T-helper 2 cell (primary cell): ENCODE data around the gene HSD3B1.
"Not testable (repeated sequence)": the region's sequence is repeated elsewhere in the genome, so short reads cannot be mapped to it uniquely, and the experiment has no call there.

ENCODE experiments used
- DNase-seq, 5 experiments: peaks; one replicate each; pipeline versions ENCODE4 v3.0.0 to v3.0.0-alpha.2; 2012 to 2022

HSD3B1 gene

DNA sequence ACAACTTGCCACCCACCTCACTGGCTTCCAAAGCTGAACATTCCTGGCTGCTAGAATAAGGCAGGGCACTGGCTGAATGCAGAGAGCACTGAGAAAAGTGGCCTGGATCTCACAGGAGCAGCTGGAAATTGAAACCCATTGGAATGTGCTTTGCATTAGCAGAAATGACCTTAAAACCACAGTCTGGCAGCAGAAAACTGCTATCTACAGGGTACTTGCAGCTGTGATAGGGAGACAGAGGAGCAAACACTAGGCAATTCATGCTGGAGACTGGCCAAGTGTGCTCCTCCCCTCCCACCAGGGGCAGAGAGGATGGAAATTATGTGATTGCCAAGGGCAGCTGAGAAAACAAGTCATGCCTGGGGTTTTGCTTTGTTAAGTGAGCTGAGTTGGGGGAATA is 47.2 kb downstream of the HSD3B1 start:
- no peak for DNase-seq

- DNase-seq, result no peak
Observed at GRCh38 chr1:119556423-119556822, 49.4 kb downstream of the HSD3B1 start.

DNA sequence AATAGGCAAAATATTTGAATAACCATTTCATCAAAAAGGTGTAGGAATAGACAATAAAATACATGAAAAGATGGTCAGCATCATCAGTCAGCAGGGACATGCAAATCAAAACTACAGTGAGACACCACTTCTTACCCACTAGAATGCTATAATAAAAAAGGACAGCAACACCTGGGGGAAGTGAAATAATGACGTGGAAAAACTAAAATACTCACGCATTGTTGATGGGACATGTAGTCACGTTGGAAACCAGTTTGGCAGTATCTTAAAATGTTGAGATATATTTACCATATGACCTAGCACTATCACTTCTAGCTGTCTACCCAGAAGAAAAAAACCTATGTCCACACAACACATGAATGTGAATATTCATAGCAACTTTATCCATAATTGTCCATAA is 53.4 kb downstream of the HSD3B1 start:
- DNase-seq, result not testable (repeated sequence)

DNA sequence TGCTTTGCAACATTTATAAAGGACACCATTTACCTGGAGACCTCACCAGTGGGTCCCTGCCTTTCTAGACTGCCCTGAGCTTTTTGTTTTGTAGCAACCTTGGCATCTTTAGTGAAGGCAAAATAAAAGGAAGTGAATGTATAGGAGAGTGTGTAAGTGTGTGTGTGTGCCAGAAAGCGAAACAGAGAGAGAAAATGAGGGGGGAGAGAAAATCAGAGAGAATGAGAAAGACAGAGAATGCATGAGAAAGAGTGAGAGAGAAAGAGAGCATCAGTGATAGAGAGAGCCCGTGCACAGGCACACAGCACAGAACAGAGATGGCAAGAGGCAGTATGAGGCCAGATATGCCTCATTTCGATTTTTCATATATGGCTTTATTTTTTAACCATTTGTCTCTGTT is 57.5 kb downstream of the HSD3B1 start:
- peak in 1 of 5 experiments; percentile 41 for DNase-seq
